Cardiac muscle cell (in vitro differentiated cells and primary cell): ENCODE data around the gene RNGTT. TPM values are rescaled to one million over a fixed set of nuclear protein-coding genes. Genes with fewer than 3 reads are reported as not detected.

Source experiments
- DNase-seq, 2 donors: peaks; one replicate each; pipeline versions ENCODE4 v3.0.0 to v3.0.0-alpha.2; 2010 to 2017; ENCODE audit warnings: low read depth in 1 of 2, low spot score in 1 of 2
- H3K27ac ChIP-seq: fragments of 200-600 bp; sonication (generic); 2 replicates; pipeline ENCODE4 v1.5.1; 2016
- H3K27me3 ChIP-seq: fragments of 200-600 bp; sonication (generic); 2 replicates; pipeline ENCODE4 v1.6.0; 2016; ENCODE audit warnings: control low read depth
- H3K36me3 ChIP-seq: fragments of 200-600 bp; sonication (generic); 2 replicates; pipeline ENCODE4 v1.5.1; 2016; ENCODE audit warnings: control low read depth
- H3K4me1 ChIP-seq: fragments of 200-600 bp; sonication (generic); 2 replicates; pipeline ENCODE4 v1.8.1; 2017; ENCODE audit warnings: low read depth, mild to moderate bottlenecking, mixed run types
- H3K4me3 ChIP-seq: fragments of 200-600 bp; sonication (generic); 2 replicates; pipeline ENCODE4 v1.5.1; 2016; ENCODE audit warnings: mild to moderate bottlenecking
- H3K9me3 ChIP-seq: fragments of 200-600 bp; sonication (generic); 2 replicates; pipeline ENCODE4 v1.5.1; 2017; ENCODE audit warnings: low read depth, mild to moderate bottlenecking, control low read depth
- CTCF ChIP-seq: IDR thresholded peaks from 2 replicates; pipeline ENCODE4 v1.5.1; 2012; ENCODE audit warnings: low read depth, mild to moderate bottlenecking, low read length
- polyA plus RNA-seq: library from polyadenylated mRNA; unstranded; fragments of >200 nt; fragmentation: Nextera tagmentation; extraction: Ambion mirVana; gene quantifications from 2 replicates; pipeline ENCODE4 v1.2.1, GENCODE V29; 2016
- total RNA-seq: library from RNA; depleted of rRNA; stranded (reverse); fragments of >200 nt; gene quantifications from 2 replicates; pipeline ENCODE4 v1.2.3, GENCODE V29; 2016

The RNGTT gene
- total and polyA plus RNA-seq, 2 experiments from 2014 or later: 10.9 to 12.5 TPM

- Histone ChIP-seq H3K9me3 (no peaks in the 10 kb centered on the region), H3K4me3 (no peak overlapping the region), H3K27ac (no peak overlapping the region), H3K36me3 (no peaks in the 10 kb centered on the region), H3K27me3 (no peaks in the 10 kb centered on the region), H3K4me1 (no peaks in the 10 kb centered on the region)
- no peak for DNase-seq
- TF ChIP-seq CTCF: no peak
Measured at GRCh38 chr6:88585276-88585692, 378.1 kb downstream of the RNGTT start.

- Histone ChIP-seq H3K27ac (no peak overlapping the region), H3K9me3 (no peaks in the 10 kb centered on the region), H3K4me1 (no peaks in the 10 kb centered on the region), H3K27me3 (no peaks in the 10 kb centered on the region), H3K4me3 (no peak overlapping the region), H3K36me3 (no peaks in the 10 kb centered on the region)
- no peak for TF ChIP-seq CTCF
- no peak for DNase-seq
Measured at GRCh38 chr6:88584581-88585275, 378.7 kb downstream of the RNGTT start.

- Histone ChIP-seq H3K4me3 (no peak overlapping the region), H3K4me1 (no peaks in the 10 kb centered on the region), H3K9me3 (no peaks in the 10 kb centered on the region), H3K36me3 (no peaks in the 10 kb centered on the region), H3K27me3 (no peaks in the 10 kb centered on the region), H3K27ac (no peak overlapping the region)
- TF ChIP-seq CTCF: no peak
- no peak for DNase-seq
Measured at GRCh38 chr6:88577461-88577860, 386.0 kb downstream of the RNGTT start.

- Histone ChIP-seq H3K27ac (no peak overlapping the region), H3K36me3 (no peaks in the 10 kb centered on the region), H3K4me1 (no peaks in the 10 kb centered on the region), H3K27me3 (no peaks in the 10 kb centered on the region), H3K4me3 (no peak overlapping the region), H3K9me3 (no peaks in the 10 kb centered on the region)
- no peak for DNase-seq
- no peak for TF ChIP-seq CTCF
Measured at GRCh38 chr6:88575536-88575935, 387.9 kb downstream of the RNGTT start.

GRCh38 chr6:88574651-88575050, 388.8 kb downstream of the RNGTT start:
- no peaks in the 10 kb centered on the region for H3K4me1 ChIP-seq
- H3K4me3 ChIP-seq: no peak overlapping the region
- no peaks in the 10 kb centered on the region for H3K9me3 ChIP-seq
- no peak overlapping the region for H3K27ac ChIP-seq
- no peaks in the 10 kb centered on the region for H3K27me3 ChIP-seq
- H3K36me3 ChIP-seq: no peaks in the 10 kb centered on the region
- DNase-seq: no peak
- TF ChIP-seq CTCF: no peak
